Transverse colon (tissue), 4 donors: ENCODE measurements around the gene PTGIS. TPM values are rescaled to one million over a fixed set of nuclear protein-coding genes. Genes with fewer than 3 reads are reported as not detected.

Experiments
- DNase-seq: peaks from one replicate; pipeline ENCODE4 v3.0.0-alpha.2; 2019
- H3K27ac ChIP-seq, 4 donors: fragments of 200-600 bp; sonication (generic); 2 replicates each; pipeline ENCODE4 v1.5.1; 2016 to 2018; ENCODE audit warnings: inconsistent platforms in 4 of 4
- H3K27me3 ChIP-seq: fragments of 200-600 bp; sonication (generic); 2 replicates; pipeline ENCODE4 v1.5.1; 2017; ENCODE audit warnings: inconsistent platforms
- H3K36me3 ChIP-seq, 4 donors: fragments of 200-600 bp; sonication (generic); 2 replicates each; pipeline ENCODE4 v1.5.1; 2017 to 2019; ENCODE audit warnings: inconsistent platforms in 4 of 4
- H3K4me1 ChIP-seq, 4 donors: fragments of 200-600 bp; sonication (generic); 2 replicates each; pipeline ENCODE4 v1.5.1; 2017 to 2020; ENCODE audit warnings: inconsistent platforms in 4 of 4
- H3K4me3 ChIP-seq, 4 donors: fragments of 200-600 bp; sonication (generic); 1 replicate in 1 of 4; 2 replicates in 3 of 4; pipeline versions ENCODE4 v1.5.1 to v1.6.1; 2017 to 2019; ENCODE audit warnings: inconsistent platforms in 4 of 4
- H3K9me3 ChIP-seq, 2 donors: fragments of 200-600 bp; sonication (generic); 2 replicates each; pipeline ENCODE4 v1.5.1; 2017 to 2019; ENCODE audit warnings: inconsistent platforms in 2 of 2
- EP300 ChIP-seq: sonication (generic); formaldehyde crosslinking; IDR thresholded peaks from one replicate; pipeline ENCODE4 v1.6.1; 2017; ENCODE audit warnings: antibody characterized with exemption, low read depth
- POLR2A ChIP-seq: fragments of 450-650 bp; IDR thresholded peaks from one replicate; pipeline ENCODE4 v1.6.1; 2016; ENCODE audit warnings: antibody characterized with exemption, mild to moderate bottlenecking, moderate library complexity
- POLR2AphosphoS5 ChIP-seq, 3 donors: sonication (generic); formaldehyde crosslinking; IDR thresholded peaks; one replicate each; pipeline ENCODE4 v1.6.1; 2016; ENCODE audit warnings: antibody characterized with exemption in 3 of 3
- WGBS, 2 donors: methylation state at CpG; one replicate each; pipeline ENCODE4 v1.1.5; 2018; ENCODE audit warnings: low coverage in 1 of 2; 5-methylcytosine and 5-hydroxymethylcytosine counted together
- in situ Hi-C, 4 donors: fragments of 200-750 bp; cut with MboI; loops; one replicate each; pipeline versions ENCODE4 v1.15.0 to v1.15.1; 2017; ENCODE audit warnings: low sequenced_read_pairs in 3 of 4, low pct_ligation_motif_present in 1 of 4, low pct_unique_long_range_greater_than_20kb in 1 of 4
- intact Hi-C: fragments of 100-400 bp; cut with DNase I; formaldehyde crosslinking; loops from one replicate; pipeline ENCODE4 v1.15.1; 2023; ENCODE audit warnings: low total_unique reads
- total RNA-seq, 4 donors: library from RNA; depleted of rRNA; stranded (reverse); fragments of >200 nt; gene quantifications; one replicate each; pipeline ENCODE4 v1.1.0, GENCODE V29; 2016
- TF ChIP-seq, protein P1 (sequence below), 5 experiments: fragments of 200-600 bp in 3 of 5; fragments of 450-650 bp in 2 of 5; sonication (generic) in 3 of 5; IDR thresholded peaks; 1 replicate in 2 of 5; 2 replicates in 3 of 5; pipeline ENCODE4 v1.5.1; 2016 to 2017; ENCODE audit warnings: antibody characterized with exemption in 5 of 5, inconsistent platforms in 3 of 5, mild to moderate bottlenecking in 2 of 5, moderate library complexity in 1 of 5

The PTGIS gene
- total RNA-seq, 4 donors from 2014 or later: 9.4 to 22.3 (median 15.6) TPM

- TF ChIP-seq POLR2A: no peak
- no peak for TF ChIP-seq EP300
- TF ChIP-seq, protein P1, sequence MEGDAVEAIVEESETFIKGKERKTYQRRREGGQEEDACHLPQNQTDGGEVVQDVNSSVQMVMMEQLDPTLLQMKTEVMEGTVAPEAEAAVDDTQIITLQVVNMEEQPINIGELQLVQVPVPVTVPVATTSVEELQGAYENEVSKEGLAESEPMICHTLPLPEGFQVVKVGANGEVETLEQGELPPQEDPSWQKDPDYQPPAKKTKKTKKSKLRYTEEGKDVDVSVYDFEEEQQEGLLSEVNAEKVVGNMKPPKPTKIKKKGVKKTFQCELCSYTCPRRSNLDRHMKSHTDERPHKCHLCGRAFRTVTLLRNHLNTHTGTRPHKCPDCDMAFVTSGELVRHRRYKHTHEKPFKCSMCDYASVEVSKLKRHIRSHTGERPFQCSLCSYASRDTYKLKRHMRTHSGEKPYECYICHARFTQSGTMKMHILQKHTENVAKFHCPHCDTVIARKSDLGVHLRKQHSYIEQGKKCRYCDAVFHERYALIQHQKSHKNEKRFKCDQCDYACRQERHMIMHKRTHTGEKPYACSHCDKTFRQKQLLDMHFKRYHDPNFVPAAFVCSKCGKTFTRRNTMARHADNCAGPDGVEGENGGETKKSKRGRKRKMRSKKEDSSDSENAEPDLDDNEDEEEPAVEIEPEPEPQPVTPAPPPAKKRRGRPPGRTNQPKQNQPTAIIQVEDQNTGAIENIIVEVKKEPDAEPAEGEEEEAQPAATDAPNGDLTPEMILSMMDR (IDR thresholded peaks at IDR 0.05): no peak
- no peak for TF ChIP-seq POLR2AphosphoS5 (IDR thresholded peaks at IDR 0.05)
- intact Hi-C loops (loop anchor here (5.0 to 10.0 kb wide), 2 partner anchors 207 to 305 kb away; no protein-coding TSS in a partner anchor), in situ Hi-C loops (loop anchor here (5.0 to 10.0 kb wide), 5 partner anchors 65 to 315 kb away; no protein-coding TSS in a partner anchor)
- no peak overlapping the region for H3K27ac ChIP-seq
- H3K4me1 ChIP-seq: no peaks in the 10 kb centered on the region
- no peaks in the 10 kb centered on the region for H3K9me3 ChIP-seq
- 89 to 100% methylated on average over 1 to 21 of the region's 21 CpGs for WGBS, 2 donors
- no peak overlapping the region for H3K4me3 ChIP-seq
- no peak for DNase-seq
- peaks cover 5% of the 10 kb centered on the region for H3K27me3 ChIP-seq
- H3K36me3 ChIP-seq: no peaks in the 10 kb centered on the region
Observed at GRCh38 chr20:49539481-49540231, 28.3 kb downstream of the PTGIS start.

GRCh38 chr20:49538950-49539349 is 29.0 kb downstream of the PTGIS start:
- Histone ChIP-seq H3K36me3 (no peaks in the 10 kb centered on the region), H3K9me3 (no peaks in the 10 kb centered on the region), H3K27me3 (peaks cover 5% of the 10 kb centered on the region), H3K27ac (no peak overlapping the region), H3K4me1 (no peaks in the 10 kb centered on the region), H3K4me3 (no peak overlapping the region)
- intact Hi-C loops (loop anchor here (5.0 kb wide), 1 partner anchor 207 kb away; no protein-coding TSS in a partner anchor), in situ Hi-C loops (loop anchor here in 2 of 4 donors (5.0 kb wide), 2 partner anchors 68 to 207 kb away; no protein-coding TSS in a partner anchor)
- WGBS, 2 donors: 79% methylated on average over 2 to 3 of the region's 3 CpGs
- TF ChIP-seq EP300 (no peak), POLR2A (no peak), POLR2AphosphoS5 (IDR thresholded peaks at IDR 0.05) (no peak)
- TF ChIP-seq, protein P1 (IDR thresholded peaks at IDR 0.05): no peak
- DNase-seq: no peak

GRCh38 chr20:49534255-49534712 is 33.7 kb downstream of the PTGIS start:
- Histone ChIP-seq H3K4me3 (no peak overlapping the region), H3K9me3 (no peaks in the 10 kb centered on the region), H3K36me3 (no peaks in the 10 kb centered on the region), H3K27ac (no peak overlapping the region), H3K4me1 (no peaks in the 10 kb centered on the region), H3K27me3 (peaks cover 5% of the 10 kb centered on the region)
- TF ChIP-seq POLR2AphosphoS5 (IDR thresholded peaks at IDR 0.05) (no peak), EP300 (no peak)
- TF ChIP-seq, protein P1 (IDR thresholded peaks at IDR 0.05): peak; percentile 72 to 82 (median 80)
- in situ Hi-C loops: no loop called here
- DNase-seq: peak; percentile 52
- intact Hi-C loops: no loop called here
- 0 to 5% methylated on average over 3 of the region's 3 CpGs for WGBS, 2 donors

GRCh38 chr20:49532285-49532946 is 35.5 kb downstream of the PTGIS start:
- 75 to 79% methylated on average over 6 of the region's 6 CpGs for WGBS, 2 donors
- TF ChIP-seq, protein P1 (IDR thresholded peaks at IDR 0.05): no peak
- TF ChIP-seq POLR2A (no peak), POLR2AphosphoS5 (IDR thresholded peaks at IDR 0.05) (no peak)
- no peak overlapping the region for H3K4me3 ChIP-seq
- H3K27me3 ChIP-seq: peaks cover 5% of the 10 kb centered on the region
- intact Hi-C loops (no loop called here), in situ Hi-C loops (no loop called here)
- no peak for DNase-seq
- H3K9me3 ChIP-seq: no peaks in the 10 kb centered on the region
- no peaks in the 10 kb centered on the region for H3K4me1 ChIP-seq
- H3K27ac ChIP-seq: no peak overlapping the region
- no peaks in the 10 kb centered on the region for H3K36me3 ChIP-seq
